Right lobe of liver (tissue), 6 donors: ENCODE measurements around the gene PSMB8. TPM values are rescaled to one million over a fixed set of nuclear protein-coding genes. Genes with fewer than 3 reads are reported as not detected.
A peak's percentile ranks its signal among the peaks of the same experiment; 100 is the strongest.

Source experiments
- ATAC-seq, 4 donors: fragments of 200-7000 bp; cut with Tn5 transposase; one replicate each; pipeline ENCODE4 v1.9.1; 2020; ENCODE audit warnings: mild to moderate bottlenecking in 4 of 4, moderate library complexity in 4 of 4
- DNase-seq, 3 donors: peaks; one replicate each; pipeline ENCODE4 v3.0.0-alpha.2; 2020
- H3K27ac ChIP-seq, 3 donors: fragments of 200-600 bp; one replicate each; pipeline ENCODE4 v1.8.0; 2022
- H3K27me3 ChIP-seq, 2 donors: fragments of 200-600 bp; one replicate each; pipeline ENCODE4 v1.8.0; 2022
- H3K36me3 ChIP-seq, 4 donors: fragments of 200-600 bp; sonication (generic) in 1 of 4; one replicate each; pipeline versions ENCODE4 v1.5.1 to v1.8.0; 2017 to 2022; ENCODE audit warnings: control low read depth in 1 of 4
- H3K4me1 ChIP-seq, 4 donors: fragments of 200-600 bp; sonication (generic) in 1 of 4; one replicate each; pipeline versions ENCODE4 v1.5.1 to v1.8.0; 2017 to 2022; ENCODE audit warnings: control low read depth in 1 of 4
- H3K4me3 ChIP-seq, 3 donors: fragments of 200-600 bp; one replicate each; pipeline ENCODE4 v1.8.0; 2022
- H3K9me3 ChIP-seq, 4 donors: fragments of 200-600 bp; sonication (generic) in 1 of 4; one replicate each; pipeline versions ENCODE4 v1.5.1 to v1.8.0; 2017 to 2022; ENCODE audit warnings: control low read depth in 1 of 4
- CTCF ChIP-seq, 4 donors: fragments of 200-600 bp in 3 of 4; fragments of 450-650 bp in 1 of 4; IDR thresholded peaks; one replicate each; pipeline versions ENCODE4 v1.5.1 to v1.8.0; 2016 to 2022; ENCODE audit warnings: antibody characterized with exemption in 4 of 4, mild to moderate bottlenecking in 2 of 4
- POLR2A ChIP-seq: fragments of 450-650 bp; IDR thresholded peaks from one replicate; pipeline ENCODE4 v1.6.1; 2017; ENCODE audit warnings: antibody characterized with exemption, mild to moderate bottlenecking
- WGBS: methylation state at CpG from one replicate; pipeline ENCODE4 v1.1.6; 2018; ENCODE audit warnings: low coverage, low lambda C conversion rate; ENCODE audit not compliant: insufficient coverage; ENCODE audit errors: missing lambda C conversion rate; 5-methylcytosine and 5-hydroxymethylcytosine counted together
- intact Hi-C, 2 donors: fragments of 100-400 bp; cut with DNase I; formaldehyde crosslinking; loops; one replicate each; pipeline versions ENCODE4 v1.11.2 to v1.14.1; 2022
- total RNA-seq, 6 experiments: library from RNA; depleted of rRNA in 2 of 6; stranded (reverse); fragments of >200 nt in 2 of 6; fragmentation: NEBNext Ultra II Directional in 3 of 6; extraction: Animal tissue kit (Norgen Biotek cat#: 25700) in 3 of 6; gene quantifications; one replicate each; pipeline versions ENCODE4 v1.1.0 to v1.2.4, GENCODE V29; 2016 to 2023
- donor health status: DM: no; HTN: yes; CAD: no.
- donor health status: DM: no; HTN: no; CAD: no.
- donor health status: DM: no; HTN: no; CAD: no.
- donor health status: DM: no; HTN: yes; CAD: no.
- donor health status: DM: no; HTN: yes; CAD: no.

PSMB8 gene
- total RNA-seq, 6 experiments from 2014 or later: 34.7 to 66.3 (median 40.5) TPM

- H3K9me3 ChIP-seq: no peaks in the 10 kb centered on the region
- WGBS: 82% methylated on average over 4 of the region's 5 CpGs
- TF ChIP-seq POLR2A (no peak), CTCF (IDR thresholded peaks at IDR 0.05) (no peak)
These were observed 14.3 kb upstream of the PSMB8 start for GRCh38 chr6:32858194-32858593.

GRCh38 chr6:32857156-32857891 is 13.5 kb upstream of the PSMB8 start:
- DNase-seq: no peak
- intact Hi-C loops: no loop called here
- peaks cover 0 to 26% (median 3%) of the 10 kb centered on the region in 4 donors for H3K36me3 ChIP-seq
- no peaks in the 10 kb centered on the region for H3K9me3 ChIP-seq
- TF ChIP-seq POLR2A: no peak
- H3K4me1 ChIP-seq: peaks cover 0 to 13% (median 2%) of the 10 kb centered on the region in 4 donors
- 70% methylated on average over 5 of the region's 14 CpGs for WGBS
- H3K27me3 ChIP-seq: no peaks in the 10 kb centered on the region
- no peak overlapping the region for H3K27ac ChIP-seq
- H3K4me3 ChIP-seq: no peak overlapping the region
- ATAC-seq: no peak

More at GRCh38 chr6:32858194-32858593, 14.3 kb upstream of the PSMB8 start:
- Histone ChIP-seq H3K27ac (no peak overlapping the region), H3K36me3 (peaks cover 0 to 26% (median 3%) of the 10 kb centered on the region in 4 donors), H3K4me3 (no peak overlapping the region), H3K4me1 (peaks cover 0 to 8% (median 2%) of the 10 kb centered on the region in 4 donors), H3K27me3 (no peaks in the 10 kb centered on the region)
- no peak for ATAC-seq
- intact Hi-C loops: no loop called here
- no peak for DNase-seq

- no peak for DNase-seq
- intact Hi-C loops: no loop called here
- H3K27ac ChIP-seq: peak overlapping the region in 2 of 3 donors; percentile 97 to 99
- ATAC-seq: no peak
- H3K36me3 ChIP-seq: peaks cover 0 to 32% (median 3%) of the 10 kb centered on the region in 4 donors
- no peak for TF ChIP-seq CTCF (IDR thresholded peaks at IDR 0.05)
- no peak for TF ChIP-seq POLR2A
- WGBS: 58% methylated on average over 8 of the region's 8 CpGs
- H3K4me1 ChIP-seq: peaks cover 0 to 19% (median 4%) of the 10 kb centered on the region in 4 donors
- no peaks in the 10 kb centered on the region for H3K27me3 ChIP-seq
- no peaks in the 10 kb centered on the region for H3K9me3 ChIP-seq
- peak overlapping the region in 1 of 3 donors; percentile 96 for H3K4me3 ChIP-seq
These were observed 11.8 kb upstream of the PSMB8 start for GRCh38 chr6:32855467-32856174.

GRCh38 chr6:32854376-32855178 is 10.7 kb upstream of the PSMB8 start:
- no peaks in the 10 kb centered on the region for H3K27me3 ChIP-seq
- no peak for TF ChIP-seq POLR2A
- no peak for TF ChIP-seq CTCF (IDR thresholded peaks at IDR 0.05)
- DNase-seq (peak in 2 of 3 donors; percentile 56 to 65), ATAC-seq (peak; percentile 38 to 53 (median 48))
- H3K9me3 ChIP-seq: no peaks in the 10 kb centered on the region
- peak overlapping the region; percentile 97 to 99 (median 98) for H3K27ac ChIP-seq
- 2% methylated on average over 22 of the region's 24 CpGs for WGBS
- H3K4me1 ChIP-seq: peaks cover 0 to 19% (median 4%) of the 10 kb centered on the region in 4 donors
- H3K36me3 ChIP-seq: peaks cover 5 to 39% (median 12%) of the 10 kb centered on the region in 4 donors
- H3K4me3 ChIP-seq: peak overlapping the region; percentile 96 to 99 (median 98)
- intact Hi-C loops: no loop called here
